MM.1S (cell line): ENCODE results near the gene FEZ2.
A peak's percentile ranks its signal among the peaks of the same experiment; 100 is the strongest.

ENCODE experiments used
- DNase-seq: peaks from one replicate; pipeline ENCODE4 v3.0.0-alpha.2; 2015
- H2AFZ ChIP-seq: fragments of 300-600 bp; sonication (generic); 2 replicates; pipeline ENCODE4 v1.6.0; 2016; ENCODE audit warnings: antibody characterized with exemption, low read length
- H3F3A ChIP-seq: fragments of 300-600 bp; sonication (generic); 2 replicates; pipeline ENCODE4 v1.6.1; 2016; ENCODE audit warnings: mild to moderate bottlenecking, antibody characterized with exemption, low read length, moderate library complexity, mixed read lengths; ENCODE audit not compliant: insufficient read depth
- H3K27ac ChIP-seq: fragments of 300-600 bp; sonication (generic); 2 replicates; pipeline ENCODE4 v1.5.1; 2016; ENCODE audit warnings: mild to moderate bottlenecking, low read length
- H3K27me3 ChIP-seq: fragments of 300-600 bp; sonication (generic); replicated peaks from 2 replicates; pipeline ENCODE4 v1.6.0; 2016; ENCODE audit warnings: low read length; ENCODE audit not compliant: insufficient read depth
- H3K36me3 ChIP-seq: fragments of 300-600 bp; sonication (generic); replicated peaks from 2 replicates; pipeline ENCODE4 v1.6.1; 2016; ENCODE audit warnings: mild to moderate bottlenecking, low read length, mixed read lengths; ENCODE audit not compliant: insufficient read depth
- H3K4me1 ChIP-seq: fragments of 300-600 bp; sonication (generic); 2 replicates; pipeline ENCODE4 v1.6.1; 2016; ENCODE audit warnings: low read length, mixed read lengths
- H3K4me2 ChIP-seq: fragments of 300-600 bp; sonication (generic); 2 replicates; pipeline ENCODE4 v1.6.0; 2016; ENCODE audit warnings: low read depth, low read length
- H3K4me3 ChIP-seq: fragments of 300-600 bp; sonication (generic); 2 replicates; pipeline ENCODE4 v1.5.1; 2016; ENCODE audit warnings: low read length, mixed read lengths
- H3K79me2 ChIP-seq: fragments of 300-600 bp; sonication (generic); 2 replicates; pipeline ENCODE4 v1.6.1; 2016; ENCODE audit warnings: mixed run types, low read length, mixed read lengths
- H3K9ac ChIP-seq: fragments of 300-600 bp; sonication (generic); 2 replicates; pipeline ENCODE4 v1.6.1; 2016; ENCODE audit warnings: low read length, mixed read lengths
- H3K9me2 ChIP-seq: fragments of 300-600 bp; sonication (generic); replicated peaks from 2 replicates; pipeline ENCODE4 v1.6.1; 2016; ENCODE audit warnings: mild to moderate bottlenecking, low read length, mixed read lengths; ENCODE audit not compliant: insufficient read depth
- H3K9me3 ChIP-seq: fragments of 300-600 bp; sonication (generic); replicated peaks from 2 replicates; pipeline ENCODE4 v1.6.1; 2016; ENCODE audit warnings: mild to moderate bottlenecking, low read length, mixed read lengths; ENCODE audit not compliant: insufficient read depth
- H4K20me1 ChIP-seq: fragments of 300-600 bp; sonication (generic); 2 replicates; pipeline ENCODE4 v1.6.1; 2016; ENCODE audit warnings: mild to moderate bottlenecking, low read length, moderate library complexity, mixed read lengths; ENCODE audit not compliant: insufficient read depth
- CTCF ChIP-seq: fragments of 300-600 bp; sonication (generic); IDR thresholded peaks from 2 replicates; pipeline ENCODE4 v1.5.1; 2016; ENCODE audit warnings: antibody characterized with exemption, low read length, mixed read lengths
- EZH2 ChIP-seq: fragments of 300-600 bp; sonication (generic); optimal IDR thresholded peaks from 2 replicates; pipeline ENCODE3; 2017; ENCODE audit warnings: low read depth, mild to moderate bottlenecking, antibody characterized with exemption, low read length, mixed read lengths
- EZH2phosphoT487 ChIP-seq: fragments of 300-600 bp; sonication (generic); IDR thresholded peaks from 2 replicates; pipeline ENCODE4 v1.6.1; 2018; ENCODE audit warnings: antibody characterized with exemption, low read length

The FEZ2 gene

GRCh38 chr2:36507408-36507812 lies 90.6 kb downstream of the FEZ2 start:
- no peaks in the 10 kb centered on the region for H3F3A ChIP-seq
- no peaks in the 10 kb centered on the region for H3K9me2 ChIP-seq
- no peaks in the 10 kb centered on the region for H3K9me3 ChIP-seq
- TF ChIP-seq CTCF (peak; percentile 76), EZH2phosphoT487 (no peak), EZH2 (no peak)
- no peaks in the 10 kb centered on the region for H3K79me2 ChIP-seq
- H3K4me1 ChIP-seq, result peaks cover 6% of the 10 kb centered on the region
- no peaks in the 10 kb centered on the region for H3K27me3 ChIP-seq
- no peaks in the 10 kb centered on the region for H4K20me1 ChIP-seq
- H3K27ac ChIP-seq, result no peak overlapping the region
- no peak overlapping the region for H3K9ac ChIP-seq
- no peak overlapping the region for H3K4me3 ChIP-seq
- peak; percentile 41 for DNase-seq
- H3K36me3 ChIP-seq, result no peaks in the 10 kb centered on the region
- H2AFZ ChIP-seq, result no peak overlapping the region
- no peak overlapping the region for H3K4me2 ChIP-seq
